RCC 7860 (cell line): ENCODE measurements around the gene ITPK1.
"Not testable (repeated sequence)": the region's sequence is repeated elsewhere in the genome, so short reads cannot be mapped to it uniquely, and the experiment has no call there.

Source experiments
- DNase-seq: peaks from one replicate; pipeline ENCODE4 v3.0.0-alpha.2; 2015; ENCODE audit warnings: low spot score
- FAIRE-seq: peaks from 2 replicates; lab custom pipeline; 2012; peaks lifted over from hg19 to GRCh38; lab: Jason Lieb, UNC

Gene ITPK1

GRCh38 chr14:93106541-93107156, 9.1 kb downstream of the ITPK1 start:
- FAIRE-seq, result no peak
- DNase-seq, result no peak

DNA sequence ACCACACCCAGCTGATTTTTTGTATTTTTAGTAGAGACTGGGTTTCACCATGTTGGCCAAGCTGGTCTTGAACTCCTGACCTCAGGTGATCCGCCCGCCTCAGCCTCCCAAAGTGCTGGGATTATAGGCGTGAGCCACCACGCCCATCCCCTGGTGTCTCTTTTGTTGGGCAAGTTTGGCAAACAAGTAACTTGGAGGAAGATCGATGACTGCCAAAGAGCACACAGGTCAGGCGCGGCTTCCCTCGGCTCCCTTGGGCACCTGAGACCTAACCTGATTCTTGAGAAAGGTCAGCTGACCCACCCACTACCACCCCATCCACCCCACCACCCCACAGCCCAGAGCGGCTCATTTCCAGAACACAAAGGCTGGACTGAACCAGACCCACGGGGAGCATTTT, 9.9 kb downstream of the ITPK1 start:
- DNase-seq, FAIRE-seq: not testable (repeated sequence)

- DNase-seq, result peak; percentile 62
- FAIRE-seq, result peak; percentile 45
Observed at GRCh38 chr14:93105362-93105761, 10.4 kb downstream of the ITPK1 start.

DNA sequence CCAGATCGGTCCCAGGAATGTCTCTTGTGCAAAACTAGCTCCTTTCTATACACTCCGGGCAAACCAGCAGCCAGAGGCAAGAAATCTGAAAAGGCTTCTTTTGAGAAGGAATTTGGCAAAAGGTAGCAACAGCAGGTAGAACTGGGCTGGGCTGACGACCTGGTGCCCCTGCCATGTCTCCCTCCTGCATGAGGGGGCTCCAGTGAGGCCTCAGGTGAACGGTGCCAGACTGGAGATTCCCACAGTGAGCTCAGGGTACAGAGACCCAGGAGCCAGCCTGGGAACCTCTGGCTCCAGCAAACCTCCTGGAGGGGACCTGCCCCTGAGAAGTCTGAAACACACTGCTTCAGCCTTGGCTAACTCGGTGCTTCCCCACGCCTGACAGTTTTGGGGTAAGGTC, 10.8 kb downstream of the ITPK1 start:
- FAIRE-seq (no peak), DNase-seq (no peak)

DNA sequence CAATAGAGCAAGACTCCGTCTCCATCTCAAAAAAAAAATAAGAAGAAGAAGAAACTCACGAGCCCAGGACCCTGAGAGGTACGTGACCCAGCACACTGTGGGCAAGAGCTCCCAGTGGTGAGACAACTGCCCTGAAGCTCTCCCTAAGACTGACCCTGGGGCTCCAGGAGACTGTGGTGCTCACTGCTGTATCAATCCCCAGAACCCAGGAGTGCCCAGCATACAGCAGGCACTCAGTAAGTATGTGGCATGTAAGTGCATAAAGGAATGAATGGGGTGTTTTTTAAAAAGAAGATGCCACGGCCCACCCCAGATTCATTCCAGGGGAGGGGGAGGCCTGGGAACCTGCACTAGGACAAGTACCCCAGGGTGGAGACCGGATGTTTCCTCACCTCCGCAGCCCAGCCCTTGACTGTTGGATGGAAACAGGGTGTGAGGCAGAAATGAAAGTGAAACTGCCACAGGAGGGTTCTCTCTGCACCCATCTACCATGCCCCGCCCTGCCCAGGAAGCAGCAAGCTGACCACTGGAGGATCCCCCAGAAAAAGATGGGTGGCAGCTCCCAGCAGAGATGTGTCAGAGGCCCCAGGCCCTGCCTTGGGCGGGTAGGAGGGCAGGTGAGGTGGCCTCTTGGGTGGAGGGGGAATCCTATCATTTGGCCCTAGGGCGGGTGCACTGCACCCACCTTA, 12.2 kb downstream of the ITPK1 start:
- DNase-seq, result peak; percentile 4
- FAIRE-seq, result no peak

DNA sequence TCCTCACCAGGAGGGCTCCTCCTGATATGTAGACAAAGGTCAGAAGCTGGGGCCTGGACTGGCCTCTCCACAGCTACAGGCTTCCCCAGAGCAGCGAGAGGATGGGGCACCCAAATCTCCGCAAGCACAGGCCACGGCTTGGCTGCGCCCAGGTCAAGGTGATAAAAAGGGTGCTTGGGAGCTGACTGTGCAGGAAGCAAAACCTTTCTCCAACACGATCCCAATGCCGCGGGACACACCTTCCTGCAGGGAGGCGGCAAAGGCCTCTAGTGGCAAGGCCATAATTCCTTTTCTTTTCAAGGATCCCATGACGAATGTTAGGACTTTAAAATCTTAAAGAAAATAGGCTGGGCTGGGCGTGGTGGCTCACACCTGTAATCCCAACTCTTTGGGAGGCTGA, 13.6 kb downstream of the ITPK1 start:
- DNase-seq (no peak), FAIRE-seq (no peak)

- DNase-seq, result no peak
- no peak for FAIRE-seq
Observed at GRCh38 chr14:93101181-93101580, 14.5 kb downstream of the ITPK1 start.

- no peak for FAIRE-seq
- no peak for DNase-seq
Observed at GRCh38 chr14:93100570-93100969, 15.2 kb downstream of the ITPK1 start.

DNA sequence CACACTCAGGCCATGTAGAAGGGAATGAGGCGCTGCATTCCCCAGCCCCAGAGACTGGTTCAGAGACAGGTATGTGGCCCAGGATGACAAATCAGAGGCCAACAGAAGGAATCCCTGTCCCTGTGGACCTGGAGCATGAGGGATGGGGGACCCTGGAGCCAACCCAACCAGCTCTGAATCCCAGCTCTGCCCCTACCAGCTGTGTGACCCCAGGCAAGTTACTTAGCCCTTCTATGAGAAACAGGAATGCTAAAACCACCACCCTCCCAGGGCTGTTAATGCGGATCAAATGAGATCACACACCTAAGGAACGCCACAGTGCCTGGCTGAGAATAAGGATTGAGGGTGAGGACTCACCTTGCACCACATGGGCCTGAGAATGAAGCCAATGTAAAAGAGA, 15.6 kb downstream of the ITPK1 start:
- FAIRE-seq (no peak), DNase-seq (no peak)

GRCh38 chr14:93099643-93100042, 16.1 kb downstream of the ITPK1 start:
- DNase-seq, result no peak
- no peak for FAIRE-seq

GRCh38 chr14:93099196-93099595, 16.5 kb downstream of the ITPK1 start:
- FAIRE-seq (no peak), DNase-seq (no peak)

DNA sequence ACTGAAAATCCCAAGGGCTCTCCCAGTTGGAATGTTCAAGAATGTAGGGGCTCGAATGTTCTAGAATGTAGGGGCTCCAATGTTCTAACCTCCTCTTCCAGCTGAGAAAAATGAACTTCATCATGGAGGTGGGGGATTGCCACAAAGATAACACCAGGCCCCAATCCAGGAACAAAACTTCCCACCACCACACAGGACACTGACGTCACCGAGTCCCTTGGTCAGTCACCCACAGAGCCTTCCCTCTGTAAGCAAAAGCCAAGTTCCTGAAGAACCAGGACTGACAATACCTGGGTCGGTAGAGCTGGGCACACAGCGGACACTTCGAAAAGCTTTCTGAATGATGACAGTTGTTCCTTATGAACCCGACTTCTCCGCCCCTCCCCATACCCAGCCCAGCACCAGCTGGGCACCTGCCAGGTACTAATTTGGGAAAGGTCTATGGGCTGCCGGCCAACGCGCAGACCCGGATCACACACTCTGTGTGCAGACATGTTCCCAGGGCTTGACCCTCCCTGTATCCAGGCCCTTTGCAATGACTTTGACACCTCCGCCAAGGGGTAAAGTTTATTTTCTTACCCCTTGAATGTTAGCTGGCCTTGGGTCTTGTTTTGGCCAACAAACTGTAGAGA, 18.9 kb downstream of the ITPK1 start:
- FAIRE-seq (no peak), DNase-seq (no peak)

GRCh38 chr14:93095742-93096510, 19.8 kb downstream of the ITPK1 start:
- FAIRE-seq, result no peak
- DNase-seq, result no peak

DNA sequence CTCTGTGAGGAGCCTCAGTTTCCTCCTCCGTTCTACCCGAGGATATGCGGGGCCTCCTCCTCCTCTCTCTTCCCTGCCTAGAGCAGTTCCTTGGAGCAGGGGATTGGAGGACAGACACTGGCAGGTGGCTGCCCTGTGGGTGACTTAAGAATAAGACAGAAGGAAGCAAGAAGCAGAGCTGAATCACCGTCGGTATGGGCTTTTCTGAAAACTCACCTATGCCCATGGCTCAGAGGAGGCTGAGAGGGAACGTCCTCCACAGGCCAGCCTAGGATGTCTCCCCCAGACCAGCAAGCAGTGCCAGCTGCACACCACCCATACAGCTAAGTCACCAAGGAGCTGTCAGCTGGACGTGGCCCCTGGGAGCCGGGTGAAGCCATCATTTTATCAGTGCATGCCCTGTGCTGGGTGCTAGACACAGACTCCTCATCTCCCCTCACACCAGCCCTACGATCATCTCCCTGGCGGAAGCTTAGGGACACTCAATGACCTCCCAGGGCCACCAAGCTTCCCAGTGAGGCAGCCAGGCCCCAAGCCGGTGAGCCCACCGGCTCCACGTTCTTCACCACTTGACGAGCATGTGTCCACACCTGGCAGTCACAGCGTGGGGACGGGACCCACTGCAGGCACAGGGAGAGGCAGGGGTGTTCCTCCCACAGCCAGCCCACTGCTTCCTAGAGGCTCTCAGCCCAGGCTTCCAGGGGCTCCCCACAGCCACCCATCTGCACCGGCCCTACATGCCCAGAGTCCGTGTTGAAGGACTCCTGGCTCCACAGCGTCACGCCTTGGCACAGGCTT, 21.4 kb downstream of the ITPK1 start:
- FAIRE-seq, result no peak
- DNase-seq, result no peak

DNA sequence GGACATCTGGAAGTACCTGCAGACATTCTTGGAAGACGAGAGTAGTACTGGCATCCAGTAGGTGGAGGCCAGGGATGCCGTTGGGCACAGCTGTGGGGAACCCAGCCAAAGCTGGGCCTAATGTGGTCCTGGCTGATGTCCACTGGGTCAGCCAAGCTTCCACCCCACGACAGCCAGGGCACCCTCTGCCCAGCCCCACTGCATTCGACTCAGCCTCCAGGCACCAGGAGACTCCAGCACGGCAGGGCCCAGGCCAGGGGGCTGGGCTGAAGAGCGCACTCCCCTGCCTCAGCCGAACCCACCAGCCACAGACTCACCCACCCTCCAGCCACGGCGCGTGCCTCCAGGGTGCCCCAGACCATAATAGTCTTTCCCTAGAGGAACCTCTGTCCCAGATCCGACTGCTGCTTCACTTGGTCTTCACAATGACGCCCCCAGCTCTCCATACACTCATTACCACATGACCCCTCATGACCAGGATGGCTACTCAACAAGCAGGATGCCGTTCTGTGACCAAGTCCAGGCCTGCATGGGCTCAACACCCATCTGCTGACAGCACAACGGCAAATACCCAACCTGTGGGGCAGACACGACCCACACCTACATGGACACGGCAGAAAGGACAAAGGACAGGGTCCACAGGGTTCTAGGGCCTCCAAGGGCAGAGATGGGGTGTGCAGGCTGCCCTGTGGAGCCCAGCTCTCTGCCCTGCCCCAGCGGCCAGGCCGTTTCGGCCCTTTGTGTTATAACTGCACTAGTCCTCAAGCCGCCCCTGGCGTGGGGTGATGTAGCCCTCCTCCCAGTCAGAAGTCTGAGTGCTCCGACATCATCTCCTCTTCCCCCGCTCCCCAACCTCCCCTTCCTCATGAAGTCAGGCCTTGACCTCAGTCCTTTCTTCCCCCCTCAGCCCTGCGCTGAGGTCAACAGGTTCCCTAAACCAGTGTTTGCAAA, 22.8 kb downstream of the ITPK1 start:
- FAIRE-seq, result no peak
- no peak for DNase-seq

GRCh38 chr14:93091666-93092065, 24.1 kb downstream of the ITPK1 start:
- FAIRE-seq (no peak), DNase-seq (no peak)

- FAIRE-seq, result no peak
Observed at GRCh38 chr14:93090826-93091555, 24.7 kb downstream of the ITPK1 start.

GRCh38 chr14:93089521-93090269, 26.0 kb downstream of the ITPK1 start:
- DNase-seq (no peak), FAIRE-seq (no peak)

More at GRCh38 chr14:93090826-93091555, 24.7 kb downstream of the ITPK1 start:
- no peak for DNase-seq
